Stomach (tissue), 4 donors: Measurements from ENCODE around the gene ART4.

Source experiments
- CTCF ChIP-seq, 7 experiments: fragments of 450-650 bp in 4 of 7; fragments of 200-600 bp in 3 of 7; sonication (generic) in 3 of 7; IDR thresholded peaks; one replicate each; pipeline ENCODE4 v1.5.1; 2016 to 2019; ENCODE audit warnings: antibody characterized with exemption in 7 of 7, control low read depth in 2 of 7, mild to moderate bottlenecking in 1 of 7
- POLR2AphosphoS5 ChIP-seq, 3 donors: sonication (generic); formaldehyde crosslinking; IDR thresholded peaks; one replicate each; pipeline ENCODE4 v1.6.1; 2016; ENCODE audit warnings: antibody characterized with exemption in 3 of 3

GRCh38 chr12:14814014-14814413 lies 29.3 kb downstream of the ART4 start, which contains the start of gene SMCO3:
- TF ChIP-seq CTCF (IDR thresholded peaks at IDR 0.05) = no peak
- no peak for TF ChIP-seq POLR2AphosphoS5 (IDR thresholded peaks at IDR 0.05)
